Measurements from ENCODE around the gene PRKCD.

- TF ChIP-seq CTCF (IDR thresholded peaks at IDR 0.05; ENCODE audit: low read depth, low read length): no peak
- TF ChIP-seq POLR2A (IDR thresholded peaks at IDR 0.05; ENCODE audit: extremely low read depth, insufficient read length): no peak
Measured at GRCh38 chr3:53123510-53123909, 37.5 kb upstream of the PRKCD start.

Measured in NB4 (cell line).